Osteocyte (in vitro differentiated cells): ENCODE data around the gene ETS1. TPM values are rescaled to one million over a fixed set of nuclear protein-coding genes. Genes with fewer than 3 reads are reported as not detected.

Experiments used
- DNase-seq: peaks from one replicate; pipeline ENCODE4 v3.0.0; 2021; ENCODE audit warnings: mixed read lengths; ENCODE audit not compliant: unreplicated experiment; ENCODE audit errors: extremely low spot score
- H3K27ac Mint-ChIP-seq: one replicate; pipeline ENCODE4 v1.8.0; 2021; ENCODE audit warnings: mild to moderate bottlenecking, mixed read lengths; ENCODE audit not compliant: unreplicated experiment
- H3K27me3 Mint-ChIP-seq: one replicate; pipeline ENCODE4 v1.8.0; 2021; ENCODE audit warnings: mixed read lengths; ENCODE audit not compliant: unreplicated experiment
- H3K36me3 Mint-ChIP-seq: one replicate; pipeline ENCODE4 v1.8.0; 2021; ENCODE audit warnings: mixed read lengths; ENCODE audit not compliant: unreplicated experiment
- H3K4me1 Mint-ChIP-seq: one replicate; pipeline ENCODE4 v1.8.0; 2021; ENCODE audit warnings: mixed read lengths; ENCODE audit not compliant: unreplicated experiment
- H3K4me3 Mint-ChIP-seq: one replicate; pipeline ENCODE4 v1.8.0; 2021; ENCODE audit warnings: mild to moderate bottlenecking, moderate library complexity, mixed read lengths; ENCODE audit not compliant: unreplicated experiment
- H3K9me3 Mint-ChIP-seq: one replicate; pipeline ENCODE4 v1.8.0; 2021; ENCODE audit warnings: mixed read lengths; ENCODE audit not compliant: unreplicated experiment
- CTCF ChIP-seq: fragments of 200-600 bp; sonication (generic); IDR thresholded peaks from 2 replicates; pipeline ENCODE4 v1.5.0; 2021; ENCODE audit warnings: antibody characterized with exemption, mild to moderate bottlenecking, moderate library complexity
- total RNA-seq: library from RNA; stranded (reverse); gene quantifications from 2 replicates; pipeline ENCODE4 v1.2.1, GENCODE V29; 2021

Gene ETS1
- total RNA-seq, 1 donor from 2014 or later: 77.9 TPM

GRCh38 chr11:128588093-128588492, 735 bp upstream of the ETS1 start:
- no peak for DNase-seq
- Mint-ChIP-seq H3K9me3 (peaks cover 3% of the 10 kb centered on the region), H3K27me3 (peaks cover 37% of the 10 kb centered on the region)

GRCh38 chr11:128586689-128587088, 669 bp downstream of the ETS1 start:
- DNase-seq: no peak
- peaks cover 19% of the 10 kb centered on the region for H3K4me1 Mint-ChIP-seq
- H3K9me3 Mint-ChIP-seq: peaks cover 3% of the 10 kb centered on the region
- H3K36me3 Mint-ChIP-seq: no peaks in the 10 kb centered on the region
- peaks cover 37% of the 10 kb centered on the region for H3K27me3 Mint-ChIP-seq
- no peak overlapping the region for H3K27ac Mint-ChIP-seq
- no peak overlapping the region for H3K4me3 Mint-ChIP-seq
- TF ChIP-seq CTCF: no peak

More at GRCh38 chr11:128588093-128588492, 735 bp upstream of the ETS1 start:
- peaks cover 7% of the 10 kb centered on the region for H3K4me1 Mint-ChIP-seq
- H3K27ac Mint-ChIP-seq: no peak overlapping the region
- H3K4me3 Mint-ChIP-seq: no peak overlapping the region
- TF ChIP-seq CTCF: no peak
- no peaks in the 10 kb centered on the region for H3K36me3 Mint-ChIP-seq

DNA sequence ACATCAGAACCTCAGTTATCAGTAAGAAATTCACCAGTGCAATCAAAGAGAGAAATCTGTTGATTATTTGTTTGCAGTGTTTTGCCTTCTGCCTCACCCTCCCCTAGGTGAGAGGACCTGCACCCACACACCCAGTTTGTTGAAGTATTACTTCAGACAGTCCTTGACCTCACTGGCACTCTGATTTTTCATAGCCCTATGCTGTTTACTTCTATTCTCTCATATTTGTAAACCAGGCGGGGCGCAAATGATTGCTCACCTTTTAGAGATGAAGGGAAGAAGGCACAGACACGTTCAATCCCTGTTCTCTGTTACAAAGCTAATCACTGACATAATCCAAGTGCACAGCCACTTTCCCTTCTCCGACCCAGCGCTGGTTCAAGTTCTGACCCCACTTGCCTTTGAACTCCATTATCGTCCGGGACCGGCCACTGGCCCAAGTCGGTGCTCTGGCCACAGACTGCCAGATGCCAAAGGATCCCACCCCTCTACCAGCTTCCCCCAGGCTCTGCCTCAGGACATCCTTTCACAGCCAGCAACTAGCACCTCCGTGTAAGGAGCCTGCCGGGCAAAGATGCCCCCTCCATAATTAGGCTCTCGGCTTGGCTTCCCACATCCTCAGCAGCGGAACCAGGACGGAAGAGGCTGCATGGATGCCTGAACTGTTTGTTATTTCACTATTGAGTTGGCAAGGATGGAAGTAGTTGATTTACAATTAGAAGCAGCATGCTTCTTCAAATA, 1.7 kb downstream of the ETS1 start:
- peaks cover 19% of the 10 kb centered on the region for H3K4me1 Mint-ChIP-seq
- H3K36me3 Mint-ChIP-seq: no peaks in the 10 kb centered on the region
- no peak overlapping the region for H3K4me3 Mint-ChIP-seq
- no peak for DNase-seq
- H3K9me3 Mint-ChIP-seq: peaks cover 3% of the 10 kb centered on the region
- H3K27me3 Mint-ChIP-seq: peaks cover 31% of the 10 kb centered on the region
- no peak overlapping the region for H3K27ac Mint-ChIP-seq
- TF ChIP-seq CTCF: no peak

- peaks cover 19% of the 10 kb centered on the region for H3K4me1 Mint-ChIP-seq
- H3K27me3 Mint-ChIP-seq: peaks cover 24% of the 10 kb centered on the region
- H3K36me3 Mint-ChIP-seq: no peaks in the 10 kb centered on the region
- H3K4me3 Mint-ChIP-seq: no peak overlapping the region
- DNase-seq: no peak
- no peak for TF ChIP-seq CTCF
- no peaks in the 10 kb centered on the region for H3K9me3 Mint-ChIP-seq
- no peak overlapping the region for H3K27ac Mint-ChIP-seq
Measured at GRCh38 chr11:128584253-128584652, 3.1 kb downstream of the ETS1 start.

DNA sequence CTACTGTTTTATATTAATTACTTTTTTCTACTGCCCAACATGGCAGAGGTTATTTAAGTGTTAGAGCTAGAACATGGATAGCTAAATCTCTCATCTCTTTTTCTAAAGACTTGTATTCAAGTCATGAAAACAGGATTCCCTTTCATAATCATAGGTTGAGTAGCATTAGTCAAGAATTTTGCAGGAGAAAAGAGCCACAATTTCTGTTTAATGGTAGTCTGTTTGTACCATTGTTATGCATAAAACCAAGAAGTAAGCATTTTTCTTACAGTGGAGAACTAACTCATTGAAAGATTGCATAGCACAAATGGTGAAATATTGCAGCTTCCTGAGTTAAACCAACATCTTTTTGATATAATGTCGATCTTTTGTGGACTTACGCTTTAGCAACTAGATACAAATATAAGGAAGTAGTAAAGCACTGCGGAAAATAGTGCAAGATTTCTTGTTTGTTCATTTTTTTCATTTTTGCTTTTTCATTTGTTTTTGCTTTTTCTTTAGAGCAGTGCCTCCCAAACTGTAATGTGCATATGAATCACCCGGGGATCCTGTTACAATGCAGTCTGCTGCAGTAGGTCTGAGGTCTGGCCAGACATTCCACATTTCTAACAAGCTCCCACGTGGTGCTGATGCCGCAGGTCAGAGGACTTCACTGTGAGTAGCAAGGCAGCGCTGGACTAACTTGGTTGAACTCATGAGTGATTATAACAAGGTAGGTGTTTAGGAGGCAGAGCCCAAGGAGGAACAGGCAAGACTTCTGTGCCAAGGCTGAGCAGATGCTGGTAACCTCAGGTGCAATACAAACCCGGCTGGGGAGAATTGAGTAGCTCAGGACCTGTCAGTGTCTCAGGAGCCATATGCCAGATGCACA, 4.6 kb downstream of the ETS1 start:
- peaks cover 19% of the 10 kb centered on the region for H3K4me1 Mint-ChIP-seq
- H3K9me3 Mint-ChIP-seq: no peaks in the 10 kb centered on the region
- H3K27ac Mint-ChIP-seq: peak overlapping the region; percentile 66
- no peaks in the 10 kb centered on the region for H3K36me3 Mint-ChIP-seq
- H3K27me3 Mint-ChIP-seq: peaks cover 24% of the 10 kb centered on the region
- no peak for TF ChIP-seq CTCF
- H3K4me3 Mint-ChIP-seq: no peak overlapping the region
- DNase-seq: no peak
